ENCODE data around the gene STARD10. TPM values are rescaled to one million over a fixed set of nuclear protein-coding genes. Genes with fewer than 3 reads are reported as not detected.

The STARD10 gene
- polyA plus RNA-seq, 2 of the 4 experiments (the other 2 are of a cell fraction): 21.2 to 23.2 TPM

DNA sequence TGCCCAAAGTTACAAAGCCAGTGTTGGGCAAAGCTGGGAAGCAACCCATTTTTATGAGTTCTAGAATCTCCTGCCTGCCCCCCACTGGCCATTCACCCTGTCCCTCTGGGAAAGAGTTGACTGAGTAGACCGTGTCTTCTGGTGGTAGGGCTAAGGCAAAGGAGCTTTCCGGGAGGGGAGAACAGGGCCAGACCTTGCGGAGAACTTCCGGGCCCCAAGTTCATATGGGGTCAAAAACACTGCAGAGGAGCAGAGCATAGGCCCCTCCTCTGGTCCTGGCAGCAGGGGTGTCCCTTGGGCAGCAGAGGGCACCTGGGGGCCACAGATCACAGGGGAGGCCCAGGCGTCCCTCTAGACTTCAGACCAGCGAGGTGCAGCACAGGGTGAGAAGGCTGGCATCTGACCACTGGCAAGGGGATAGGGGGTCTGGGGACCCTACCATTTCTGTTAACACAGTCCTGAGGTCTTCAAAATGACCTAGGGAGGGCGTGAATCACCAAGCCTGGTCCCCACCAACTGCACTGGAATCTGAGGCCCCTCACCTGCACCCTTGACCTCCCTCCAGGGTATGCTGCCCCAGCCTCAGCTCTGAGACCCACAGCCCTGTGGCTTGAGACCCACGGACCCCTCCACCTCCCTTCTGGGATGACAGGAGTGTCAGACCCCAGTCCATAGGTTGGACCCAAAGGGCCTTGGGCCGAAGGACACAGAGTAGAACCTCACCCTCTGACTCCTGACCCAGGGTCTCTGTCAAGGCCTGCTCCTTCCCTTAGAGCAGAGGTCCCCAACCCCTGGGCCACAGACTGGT, 40.3 kb downstream of the STARD10 start:
- POLR2A ChIA-PET: no interaction called here
- no peak overlapping the region; the same call in 2 of the 3 replicates for H3K4me2 ChIP-seq
- DNase-seq (ENCODE audit: low read depth in 1 of 2, low spot score in 1 of 2): no peak

DNA sequence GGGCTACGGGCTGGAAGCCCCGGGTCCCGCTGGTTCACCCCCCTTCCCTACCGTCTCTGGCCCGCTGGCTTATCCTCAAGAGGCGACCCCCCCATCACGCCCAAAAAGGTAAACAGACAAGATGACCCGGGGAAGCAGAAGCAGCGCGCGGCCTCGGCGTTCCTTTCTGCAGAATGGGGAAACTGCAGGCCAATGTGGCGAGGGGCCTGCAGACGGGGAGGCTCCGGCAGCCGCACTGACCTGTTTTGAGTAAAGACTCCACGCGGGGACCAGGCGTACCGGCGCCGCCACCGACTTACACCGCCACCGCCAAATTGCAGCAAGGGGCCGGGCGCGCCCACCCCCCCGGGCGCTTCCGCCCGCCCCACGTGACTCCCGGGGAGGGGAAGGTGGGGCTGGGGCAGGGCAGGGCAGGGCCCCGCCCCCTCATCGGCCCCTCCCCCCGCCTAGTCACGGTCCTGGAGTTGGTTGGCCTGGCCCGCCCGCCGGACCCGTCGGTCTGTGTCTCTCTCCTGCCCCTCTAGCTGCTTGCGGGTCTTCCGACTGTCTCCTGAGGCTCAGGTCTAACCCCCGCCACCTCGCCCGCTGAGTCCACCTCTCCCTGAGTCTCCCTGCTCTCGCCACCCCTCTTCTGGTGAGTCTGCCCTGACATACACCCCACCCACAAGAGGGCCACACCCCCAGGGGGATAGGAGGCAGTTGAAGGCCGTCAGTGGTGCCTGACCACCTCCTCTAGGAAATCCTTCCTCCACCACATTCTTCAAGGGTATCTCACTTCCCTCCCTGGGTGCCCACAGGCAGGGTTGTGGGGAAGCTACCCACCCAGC, 41.5 kb downstream of the STARD10 start, which contains the start of gene ARAP1:
Gene ARAP1 (minus strand): TSS at position 321 of the 827 bp plus-strand sequence. CDS start 25,280 bp downstream, outside the sequence.
- POLR2A ChIA-PET: no interaction called here
- WGBS (ENCODE audit: missing lambda C conversion rate): 0% methylated on average over 30 of the region's 51 CpGs
- Histone ChIP-seq H3K9me3 (no peaks in the 10 kb centered on the region), H3K4me3 (peak within 1 kb of the TSS; percentile 97), H3K27ac (peak within 1 kb of the TSS; percentile 91 to 93), H3K4me1 (peaks cover 19% of the 10 kb centered on the region), H3K4me2 (peak within 1 kb of the TSS; percentile 96)
- DNase-seq (ENCODE audit: low read depth in 1 of 2, low spot score in 1 of 2): peak; percentile 70 to 91
- TF ChIP-seq, protein P1, sequence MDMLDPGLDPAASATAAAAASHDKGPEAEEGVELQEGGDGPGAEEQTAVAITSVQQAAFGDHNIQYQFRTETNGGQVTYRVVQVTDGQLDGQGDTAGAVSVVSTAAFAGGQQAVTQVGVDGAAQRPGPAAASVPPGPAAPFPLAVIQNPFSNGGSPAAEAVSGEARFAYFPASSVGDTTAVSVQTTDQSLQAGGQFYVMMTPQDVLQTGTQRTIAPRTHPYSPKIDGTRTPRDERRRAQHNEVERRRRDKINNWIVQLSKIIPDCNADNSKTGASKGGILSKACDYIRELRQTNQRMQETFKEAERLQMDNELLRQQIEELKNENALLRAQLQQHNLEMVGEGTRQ (IDR thresholded peaks at IDR 0.05): peak; percentile 89
- TF ChIP-seq RAD21 (conservative IDR thresholded peaks at IDR 0.05 in 1 of 2, IDR thresholded peaks at IDR 0.05 in 1 of 2) (no peak), KDM1A (IDR thresholded peaks at IDR 0.05; ENCODE audit: low read depth) (peak; percentile 97), MAZ (IDR thresholded peaks at IDR 0.05; ENCODE audit: borderline replicate concordance, low read depth, low read length) (no peak), HDAC2 (IDR thresholded peaks at IDR 0.05) (peak; percentile 76; the same call in 1 of the 2 replicates), HOXB5 (CRISPR knock-in tag; IDR thresholded peaks at IDR 0.05) (0 out of 2 replicates have a peak, but pooled peaks have one; percentile 30), HES2 (IDR thresholded peaks at IDR 0.05) (no peak), CHD4 (IDR thresholded peaks at IDR 0.05; ENCODE audit: borderline replicate concordance) (peak; percentile 80; the same call in 1 of the 2 replicates), MAX (IDR thresholded peaks at IDR 0.05) (peak; percentile 39; the same call in 1 of the 2 replicates), FOSB (CRISPR knock-in tag; IDR thresholded peaks at IDR 0.05) (no peak), PHF8 (IDR thresholded peaks at IDR 0.05; ENCODE audit: borderline replicate concordance, low read depth) (peak; percentile 77), ZC3H11A (IDR thresholded peaks at IDR 0.05) (no peak), SREBF2 (IDR thresholded peaks at IDR 0.05) (no peak), HEYL (CRISPR knock-in tag; IDR thresholded peaks at IDR 0.05) (no peak), CTCF (IDR thresholded peaks at IDR 0.05) (no peak), JUN (IDR thresholded peaks at IDR 0.05) (peak in 1 of 2 experiments; percentile 45; a peak in 1 of 5 replicates)
- TF ChIP-seq, protein P2, sequence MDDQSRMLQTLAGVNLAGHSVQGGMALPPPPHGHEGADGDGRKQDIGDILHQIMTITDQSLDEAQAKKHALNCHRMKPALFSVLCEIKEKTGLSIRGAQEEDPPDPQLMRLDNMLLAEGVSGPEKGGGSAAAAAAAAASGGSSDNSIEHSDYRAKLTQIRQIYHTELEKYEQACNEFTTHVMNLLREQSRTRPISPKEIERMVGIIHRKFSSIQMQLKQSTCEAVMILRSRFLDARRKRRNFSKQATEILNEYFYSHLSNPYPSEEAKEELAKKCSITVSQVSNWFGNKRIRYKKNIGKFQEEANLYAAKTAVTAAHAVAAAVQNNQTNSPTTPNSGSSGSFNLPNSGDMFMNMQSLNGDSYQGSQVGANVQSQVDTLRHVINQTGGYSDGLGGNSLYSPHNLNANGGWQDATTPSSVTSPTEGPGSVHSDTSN (IDR thresholded peaks at IDR 0.05): no peak
- TF ChIP-seq, protein P3, sequence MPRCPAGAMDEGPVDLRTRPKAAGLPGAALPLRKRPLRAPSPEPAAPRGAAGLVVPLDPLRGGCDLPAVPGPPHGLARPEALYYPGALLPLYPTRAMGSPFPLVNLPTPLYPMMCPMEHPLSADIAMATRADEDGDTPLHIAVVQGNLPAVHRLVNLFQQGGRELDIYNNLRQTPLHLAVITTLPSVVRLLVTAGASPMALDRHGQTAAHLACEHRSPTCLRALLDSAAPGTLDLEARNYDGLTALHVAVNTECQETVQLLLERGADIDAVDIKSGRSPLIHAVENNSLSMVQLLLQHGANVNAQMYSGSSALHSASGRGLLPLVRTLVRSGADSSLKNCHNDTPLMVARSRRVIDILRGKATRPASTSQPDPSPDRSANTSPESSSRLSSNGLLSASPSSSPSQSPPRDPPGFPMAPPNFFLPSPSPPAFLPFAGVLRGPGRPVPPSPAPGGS (IDR thresholded peaks at IDR 0.05): 0 out of 3 replicates have a peak, but pooled peaks have one; percentile 27
- FAIRE-seq: no peak
- peak; percentile 88 to 91 for ATAC-seq
- CTCF ChIA-PET: interaction anchor here (0.5 to 1.9 kb wide), 4 partner anchors 11 to 42 kb away, joined by 3 to 14 read pairs (median 5); partner anchors contain the start of gene STARD10

More for the DNA sequence above, 40.3 kb downstream of the STARD10 start:
- CTCF ChIA-PET: interaction anchor here (1.1 to 1.9 kb wide), 4 partner anchors 10 to 40 kb away, joined by 3 to 14 read pairs (median 5); partner anchors contain the start of gene STARD10
- ATAC-seq (peak in 1 of 2 experiments; percentile 5; a peak in 3 of 6 replicates), FAIRE-seq (no peak)
- WGBS (ENCODE audit: missing lambda C conversion rate): 85% methylated on average over 9 of the region's 9 CpGs
- no peaks in the 10 kb centered on the region for H3K9me3 ChIP-seq
- no peak overlapping the region for H3K4me3 ChIP-seq
- 0 out of 3 replicates have a peak, but pooled peaks have one; percentile 5 for TF ChIP-seq CTCF (IDR thresholded peaks at IDR 0.05)
- no peak for TF ChIP-seq EHF (CRISPR knock-in tag; IDR thresholded peaks at IDR 0.05)
- no peak for TF ChIP-seq CHD2 (IDR thresholded peaks at IDR 0.05; ENCODE audit: low read length, partially characterized antibody)
- H3K4me1 ChIP-seq: peaks cover 27% of the 10 kb centered on the region
- peak overlapping the region in 1 of 2 experiments; percentile 91; a peak in 2 of 6 replicates for H3K27ac ChIP-seq
